ENCODE results near the gene JUNB. TPM values are rescaled to one million over a fixed set of nuclear protein-coding genes. Genes with fewer than 3 reads are reported as not detected.

JUNB gene
- total RNA-seq: 100 to 1,000 TPM; 108 to 581 (median 320) TPM

GRCh38 chr19:12791345-12792050 is at the start of gene JUNB:
Gene JUNB (plus strand): TSS chr19:12791486. CDS start chr19:12791772, 286 bp downstream.
- intact Hi-C loops (cut with DNase I; ENCODE audit: low total_unique reads): loop anchor here (2.0 kb wide), 1 partner anchor 15 kb away; no protein-coding TSS in a partner anchor
- H3K4me1 ChIP-seq: peaks cover 6 to 30% of the 10 kb centered on the region in 2 donors
- no peaks in the 10 kb centered on the region for H3K27me3 ChIP-seq

GRCh38 chr19:12745166-12745897 is 46.0 kb upstream of the JUNB start:
- H3K27ac ChIP-seq: no peak overlapping the region
- intact Hi-C loops (cut with DNase I; ENCODE audit: low total_unique reads): no loop called here
- H3K36me3 ChIP-seq: no peaks in the 10 kb centered on the region
- H3K9me3 ChIP-seq: peaks cover 0 to 11% of the 10 kb centered on the region in 2 donors
- H3K4me1 ChIP-seq: no peaks in the 10 kb centered on the region
- H3K27me3 ChIP-seq: peaks cover 0 to 4% of the 10 kb centered on the region in 2 donors
- TF ChIP-seq POLR2A (IDR thresholded peaks at IDR 0.05): no peak
- TF ChIP-seq POLR2AphosphoS5 (IDR thresholded peaks at IDR 0.05): no peak
- TF ChIP-seq CTCF (IDR thresholded peaks at IDR 0.05): no peak
- H3K4me3 ChIP-seq: no peak overlapping the region
- no peak for DNase-seq (ENCODE audit: low spot score in 2 of 2)

More at GRCh38 chr19:12791345-12792050, at the start of gene JUNB:
- H3K4me3 ChIP-seq: peak within 1 kb of the TSS; percentile 92 to 100 (median 95)
- no peaks in the 10 kb centered on the region for H3K36me3 ChIP-seq
- TF ChIP-seq CTCF (IDR thresholded peaks at IDR 0.05) (no peak), POLR2AphosphoS5 (IDR thresholded peaks at IDR 0.05) (peak; percentile 100), POLR2A (IDR thresholded peaks at IDR 0.05) (peak; percentile 100)
- DNase-seq (ENCODE audit: low spot score in 2 of 2): peak; percentile 98 to 99
- H3K27ac ChIP-seq: peak within 1 kb of the TSS; percentile 98 to 100
- H3K9me3 ChIP-seq: no peaks in the 10 kb centered on the region

GRCh38 chr19:12748489-12748888 is 42.8 kb upstream of the JUNB start:
- H3K27me3 ChIP-seq: peaks cover 0 to 29% of the 10 kb centered on the region in 2 donors

GRCh38 chr19:12749938-12750521 is 41.3 kb upstream of the JUNB start:
- H3K36me3 ChIP-seq: no peaks in the 10 kb centered on the region
- DNase-seq (ENCODE audit: low spot score in 2 of 2): no peak
- H3K27me3 ChIP-seq: peaks cover 0 to 31% of the 10 kb centered on the region in 2 donors
- H3K9me3 ChIP-seq: peaks cover 0 to 11% of the 10 kb centered on the region in 2 donors
- H3K27ac ChIP-seq: no peak overlapping the region
- no peak for TF ChIP-seq POLR2AphosphoS5 (IDR thresholded peaks at IDR 0.05)
- no peak for TF ChIP-seq POLR2A (IDR thresholded peaks at IDR 0.05)
- TF ChIP-seq CTCF (IDR thresholded peaks at IDR 0.05): no peak
- H3K4me1 ChIP-seq: no peaks in the 10 kb centered on the region
- intact Hi-C loops (cut with DNase I; ENCODE audit: low total_unique reads): no loop called here
- no peak overlapping the region for H3K4me3 ChIP-seq

More at GRCh38 chr19:12748489-12748888, 42.8 kb upstream of the JUNB start:
- H3K4me3 ChIP-seq: no peak overlapping the region
- intact Hi-C loops (cut with DNase I; ENCODE audit: low total_unique reads): no loop called here
- H3K9me3 ChIP-seq: peaks cover 0 to 11% of the 10 kb centered on the region in 2 donors
- no peaks in the 10 kb centered on the region for H3K4me1 ChIP-seq
- no peaks in the 10 kb centered on the region for H3K36me3 ChIP-seq
- DNase-seq (ENCODE audit: low spot score in 2 of 2): no peak
- TF ChIP-seq POLR2A (IDR thresholded peaks at IDR 0.05): no peak
- no peak overlapping the region for H3K27ac ChIP-seq

GRCh38 chr19:12750851-12751250 is 40.4 kb upstream of the JUNB start:
- TF ChIP-seq POLR2AphosphoS5 (IDR thresholded peaks at IDR 0.05): no peak
- no peak for TF ChIP-seq POLR2A (IDR thresholded peaks at IDR 0.05)
- TF ChIP-seq CTCF (IDR thresholded peaks at IDR 0.05): no peak

More at GRCh38 chr19:12750851-12751250, 40.4 kb upstream of the JUNB start:
- intact Hi-C loops (cut with DNase I; ENCODE audit: low total_unique reads): no loop called here
- Histone ChIP-seq H3K4me3 (no peak overlapping the region), H3K27me3 (peaks cover 0 to 31% of the 10 kb centered on the region in 2 donors), H3K36me3 (no peaks in the 10 kb centered on the region), H3K9me3 (peaks cover 0 to 11% of the 10 kb centered on the region in 2 donors), H3K27ac (no peak overlapping the region), H3K4me1 (no peaks in the 10 kb centered on the region)
- no peak for DNase-seq (ENCODE audit: low spot score in 2 of 2)

All from breast epithelium (tissue), 4 donors.